ENCODE results near the gene PRKCB.
"Not testable (repeated sequence)": the region's sequence is repeated elsewhere in the genome, so short reads cannot be mapped to it uniquely, and the experiment has no call there.

The PRKCB gene

DNA sequence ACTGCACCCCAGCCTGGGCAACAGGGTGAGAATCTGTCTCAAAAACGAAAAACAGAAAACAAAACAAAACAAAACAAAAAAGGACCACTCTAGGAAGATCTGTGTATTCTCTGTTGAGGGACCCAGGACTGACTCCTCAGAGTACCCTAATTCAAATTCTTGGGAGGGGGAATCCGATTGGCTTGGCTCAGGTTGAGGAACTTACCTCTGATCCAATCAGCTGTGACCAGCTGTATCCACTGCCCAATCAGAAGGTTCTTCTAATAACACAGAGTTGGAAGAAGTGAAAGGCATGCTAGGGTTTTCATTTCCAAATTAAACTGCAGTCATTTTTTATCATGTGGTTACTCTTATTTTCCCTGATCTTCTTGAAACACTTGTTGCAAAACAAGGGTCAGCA is 314.5 kb downstream of the PRKCB start:
- no peaks in the 10 kb centered on the region for H3K27me3 ChIP-seq (ENCODE audit: control insufficient read depth, low read length)
- H3K4me1 ChIP-seq (ENCODE audit: control insufficient read depth, low read length): no peaks in the 10 kb centered on the region
- no peaks in the 10 kb centered on the region for H3K9me3 ChIP-seq (ENCODE audit: control insufficient read depth, insufficient read depth, low read length)
- no peaks in the 10 kb centered on the region for H4K20me1 ChIP-seq (ENCODE audit: control insufficient read depth, insufficient read depth, low read depth, low read length)
- H3K27ac ChIP-seq (ENCODE audit: low read depth, low read length): no peak overlapping the region
- no peaks in the 10 kb centered on the region for H3K9me2 ChIP-seq (replicated peaks; ENCODE audit: control insufficient read depth, low read length)
- no peaks in the 10 kb centered on the region for H3K79me2 ChIP-seq (ENCODE audit: control insufficient read depth, low read length)
- H3F3A ChIP-seq (ENCODE audit: control insufficient read depth, insufficient read depth): no peaks in the 10 kb centered on the region
- H3K4me3 ChIP-seq (ENCODE audit: low read length): no peak overlapping the region
- no peak for TF ChIP-seq EZH2phosphoT487 (IDR thresholded peaks at IDR 0.05; ENCODE audit: borderline replicate concordance, low read length)
- TF ChIP-seq, protein P1, sequence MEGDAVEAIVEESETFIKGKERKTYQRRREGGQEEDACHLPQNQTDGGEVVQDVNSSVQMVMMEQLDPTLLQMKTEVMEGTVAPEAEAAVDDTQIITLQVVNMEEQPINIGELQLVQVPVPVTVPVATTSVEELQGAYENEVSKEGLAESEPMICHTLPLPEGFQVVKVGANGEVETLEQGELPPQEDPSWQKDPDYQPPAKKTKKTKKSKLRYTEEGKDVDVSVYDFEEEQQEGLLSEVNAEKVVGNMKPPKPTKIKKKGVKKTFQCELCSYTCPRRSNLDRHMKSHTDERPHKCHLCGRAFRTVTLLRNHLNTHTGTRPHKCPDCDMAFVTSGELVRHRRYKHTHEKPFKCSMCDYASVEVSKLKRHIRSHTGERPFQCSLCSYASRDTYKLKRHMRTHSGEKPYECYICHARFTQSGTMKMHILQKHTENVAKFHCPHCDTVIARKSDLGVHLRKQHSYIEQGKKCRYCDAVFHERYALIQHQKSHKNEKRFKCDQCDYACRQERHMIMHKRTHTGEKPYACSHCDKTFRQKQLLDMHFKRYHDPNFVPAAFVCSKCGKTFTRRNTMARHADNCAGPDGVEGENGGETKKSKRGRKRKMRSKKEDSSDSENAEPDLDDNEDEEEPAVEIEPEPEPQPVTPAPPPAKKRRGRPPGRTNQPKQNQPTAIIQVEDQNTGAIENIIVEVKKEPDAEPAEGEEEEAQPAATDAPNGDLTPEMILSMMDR (IDR thresholded peaks at IDR 0.05; ENCODE audit: low read depth, low read length, poor library complexity, severe bottlenecking): no peak
- no peaks in the 10 kb centered on the region for H3K36me3 ChIP-seq (ENCODE audit: control insufficient read depth, low read length)
- H3K4me2 ChIP-seq (ENCODE audit: low read length): no peak overlapping the region

DNA sequence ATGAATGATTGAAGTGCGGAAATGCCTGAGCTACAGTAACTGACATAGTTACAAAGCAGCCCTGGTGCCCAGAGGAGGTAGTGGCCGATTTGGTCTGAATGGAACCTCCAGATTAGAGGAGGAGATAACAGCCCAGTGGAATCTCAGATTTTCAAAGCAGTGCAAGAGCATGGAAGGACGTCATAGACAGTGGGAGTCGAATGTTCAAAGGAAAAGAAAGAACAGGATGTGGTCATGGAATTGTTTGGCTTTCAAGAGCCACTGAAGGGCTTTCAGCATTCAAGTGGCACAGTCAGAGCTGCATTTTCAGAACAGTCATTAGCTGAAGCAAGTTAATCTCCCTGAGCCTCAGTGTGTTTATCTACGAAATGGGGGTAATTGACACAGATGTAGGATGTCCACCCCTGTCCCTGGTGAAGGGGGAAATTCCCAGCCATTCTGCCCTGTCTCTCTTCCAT is 315.7 kb downstream of the PRKCB start:
- Histone ChIP-seq H3K4me3 (ENCODE audit: low read length) (no peak overlapping the region), H3K79me2 (ENCODE audit: control insufficient read depth, low read length) (no peaks in the 10 kb centered on the region), H3K4me1 (ENCODE audit: control insufficient read depth, low read length) (no peaks in the 10 kb centered on the region), H3K36me3 (ENCODE audit: control insufficient read depth, low read length) (no peaks in the 10 kb centered on the region), H4K20me1 (ENCODE audit: control insufficient read depth, insufficient read depth, low read depth, low read length) (no peaks in the 10 kb centered on the region), H3K27me3 (ENCODE audit: control insufficient read depth, low read length) (no peaks in the 10 kb centered on the region), H3K9me2 (replicated peaks; ENCODE audit: control insufficient read depth, low read length) (no peaks in the 10 kb centered on the region), H3K4me2 (ENCODE audit: low read length) (no peak overlapping the region), H3K27ac (ENCODE audit: low read depth, low read length) (no peak overlapping the region), H3K9me3 (ENCODE audit: control insufficient read depth, insufficient read depth, low read length) (no peaks in the 10 kb centered on the region), H3F3A (ENCODE audit: control insufficient read depth, insufficient read depth) (no peaks in the 10 kb centered on the region)
- TF ChIP-seq EZH2phosphoT487 (IDR thresholded peaks at IDR 0.05; ENCODE audit: borderline replicate concordance, low read length): no peak
- TF ChIP-seq, protein P1 (IDR thresholded peaks at IDR 0.05; ENCODE audit: low read depth, low read length, poor library complexity, severe bottlenecking): no peak

DNA sequence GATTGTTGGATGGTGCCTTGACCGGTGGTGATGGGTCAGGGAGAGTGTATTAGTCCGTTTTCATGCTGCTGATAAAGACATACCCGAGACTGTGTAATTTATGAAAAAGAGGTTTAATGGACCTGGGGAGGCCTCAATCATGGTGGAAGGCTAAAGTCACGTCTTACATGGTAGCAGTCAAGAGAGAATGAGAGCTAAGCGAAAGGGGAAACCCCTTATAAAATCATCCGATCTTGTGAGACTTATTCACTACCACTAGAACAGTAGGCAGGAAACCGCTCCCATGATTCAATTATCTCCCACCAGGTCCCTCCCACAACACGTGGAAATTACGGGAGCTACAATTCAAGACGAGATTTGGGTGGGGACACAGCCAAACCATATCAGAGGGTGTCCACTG is 316.3 kb downstream of the PRKCB start:
- H3K79me2 ChIP-seq (ENCODE audit: control insufficient read depth, low read length); H3K27ac ChIP-seq (ENCODE audit: low read depth, low read length); H3K9me2 ChIP-seq (replicated peaks; ENCODE audit: control insufficient read depth, low read length); H3K9me3 ChIP-seq (ENCODE audit: control insufficient read depth, insufficient read depth, low read length); H3F3A ChIP-seq (ENCODE audit: control insufficient read depth, insufficient read depth); H3K4me3 ChIP-seq (ENCODE audit: low read length); H3K27me3 ChIP-seq (ENCODE audit: control insufficient read depth, low read length); H3K4me2 ChIP-seq (ENCODE audit: low read length); H3K4me1 ChIP-seq (ENCODE audit: control insufficient read depth, low read length); H4K20me1 ChIP-seq (ENCODE audit: control insufficient read depth, insufficient read depth, low read depth, low read length); H3K36me3 ChIP-seq (ENCODE audit: control insufficient read depth, low read length): not testable (repeated sequence)

DNA sequence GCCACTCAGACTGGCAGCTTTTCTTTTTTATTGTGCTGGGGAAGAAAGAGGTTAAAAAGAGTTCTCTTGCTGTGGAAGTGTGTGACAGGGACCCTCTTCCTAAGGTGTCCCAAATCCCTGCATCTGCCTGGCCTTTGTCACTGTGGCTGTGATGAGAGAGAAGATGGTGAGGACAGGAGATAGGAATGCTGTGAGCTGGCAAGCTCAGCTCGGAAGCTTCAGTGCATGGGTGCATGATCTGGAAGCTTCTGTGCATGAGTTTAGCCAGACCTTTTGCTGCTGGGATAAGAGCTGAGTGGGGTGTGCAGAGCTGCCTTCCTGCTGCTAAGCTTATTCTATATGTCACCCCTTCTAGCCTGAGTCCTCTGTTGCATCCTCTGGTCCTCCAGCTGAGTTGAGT is 317.0 kb downstream of the PRKCB start:
- H3K27me3 ChIP-seq (ENCODE audit: control insufficient read depth, low read length): no peaks in the 10 kb centered on the region
- TF ChIP-seq, protein P1 (IDR thresholded peaks at IDR 0.05; ENCODE audit: low read depth, low read length, poor library complexity, severe bottlenecking): no peak
- no peak for TF ChIP-seq EZH2phosphoT487 (IDR thresholded peaks at IDR 0.05; ENCODE audit: borderline replicate concordance, low read length)
- no peaks in the 10 kb centered on the region for H3K9me2 ChIP-seq (replicated peaks; ENCODE audit: control insufficient read depth, low read length)
- H3K79me2 ChIP-seq (ENCODE audit: control insufficient read depth, low read length): no peaks in the 10 kb centered on the region
- no peaks in the 10 kb centered on the region for H3K4me1 ChIP-seq (ENCODE audit: control insufficient read depth, low read length)
- H3K4me2 ChIP-seq (ENCODE audit: low read length): no peak overlapping the region
- no peak overlapping the region for H3K4me3 ChIP-seq (ENCODE audit: low read length)
- H3F3A ChIP-seq (ENCODE audit: control insufficient read depth, insufficient read depth): no peaks in the 10 kb centered on the region
- no peaks in the 10 kb centered on the region for H3K9me3 ChIP-seq (ENCODE audit: control insufficient read depth, insufficient read depth, low read length)
- H3K36me3 ChIP-seq (ENCODE audit: control insufficient read depth, low read length): no peaks in the 10 kb centered on the region
- no peaks in the 10 kb centered on the region for H4K20me1 ChIP-seq (ENCODE audit: control insufficient read depth, insufficient read depth, low read depth, low read length)
- H3K27ac ChIP-seq (ENCODE audit: low read depth, low read length): no peak overlapping the region
